ENCODE measurements around the gene ZNF532. TPM values are rescaled to one million over a fixed set of nuclear protein-coding genes. Genes with fewer than 3 reads are reported as not detected.
"Not testable (repeated sequence)": the region's sequence is repeated elsewhere in the genome, so short reads cannot be mapped to it uniquely, and the experiment has no call there.

The ZNF532 gene
- total and polyA plus RNA-seq, 9 of the 15 experiments (the other 6 are each of a cell fraction or from before 2014, with no cell fraction given): 0.42 TPM; not detected in 8

DNA sequence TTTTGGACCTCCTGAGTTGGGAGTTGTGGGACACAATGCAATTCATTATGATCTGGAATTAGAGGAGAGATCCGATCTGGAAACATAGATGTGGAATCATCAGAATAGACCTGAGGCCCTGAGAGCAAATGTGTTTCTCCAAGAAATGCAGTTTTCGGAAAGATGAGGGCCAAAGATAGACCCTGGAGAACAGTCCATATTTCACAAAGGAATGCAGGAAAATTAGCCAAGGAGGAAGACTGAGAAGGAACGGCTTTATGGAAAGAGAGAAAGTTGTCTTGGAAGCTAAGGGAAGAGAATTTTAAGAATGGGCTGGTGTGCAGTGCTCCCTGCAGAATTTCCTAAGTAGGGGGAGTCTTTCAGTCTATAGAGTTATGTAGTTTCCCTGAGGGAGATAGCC is 11.1 kb upstream of the ZNF532 start:
- Histone ChIP-seq H4K20me1 (replicated peaks; ENCODE audit: control insufficient read depth, insufficient read depth, low read length) (no peaks in the 10 kb centered on the region), H3K79me2 (ENCODE audit: control insufficient read depth, insufficient read depth, low read length) (no peaks in the 10 kb centered on the region), H3K27me3 (ENCODE audit: control insufficient read depth in 2 of 2, insufficient read depth in 2 of 2, low read length in 2 of 2) (peaks cover 0 to 2% of the 10 kb centered on the region in 2 experiments; a peak in 3 of 5 replicates), H3K9me1 (ENCODE audit: control insufficient read depth, insufficient read depth, low read length) (no peaks in the 10 kb centered on the region), H2AFZ (ENCODE audit: low read depth, low read length) (no peak overlapping the region), H3K9me3 (replicated peaks; ENCODE audit: control insufficient read depth, insufficient read depth, low read depth, low read length) (no peaks in the 10 kb centered on the region), H3K27ac (ENCODE audit: extremely low read depth, low read depth, low read length) (no peak overlapping the region), H3K4me2 (ENCODE audit: insufficient read depth, low read length) (no peak overlapping the region), H3K9ac (ENCODE audit: insufficient read depth in 1 of 2, low read depth in 2 of 2, low read length in 2 of 2) (no peak overlapping the region), H3K4me1 (replicated peaks in 1 of 2; ENCODE audit: control insufficient read depth in 2 of 2, insufficient read depth in 2 of 2, low read length in 2 of 2) (no peaks in the 10 kb centered on the region), H3K36me3 (ENCODE audit: control insufficient read depth, insufficient read depth, low read length) (no peaks in the 10 kb centered on the region), H3K4me3 (no peak overlapping the region)
- 10% methylated on average over 3 of the region's 3 CpGs for WGBS (ENCODE audit: insufficient coverage, low coverage, missing lambda C conversion rate)
- ATAC-seq (no peak), FAIRE-seq (no peak), DNase-seq (ENCODE audit: extremely low read depth in 1 of 4, low spot score in 3 of 4) (no peak)
- intact Hi-C loops (cut with micrococcal nuclease): no loop called here
- BruUV-seq (replicated peaks): no TSS peak
- ChIA-PET POLR2A (no interaction called here), CTCF (ENCODE audit: low intra/inter-chr PET ratio) (no interaction called here)
- in situ Hi-C loops (cut with MboI): no loop called here
- TF ChIP-seq SMARCA5 (IDR thresholded peaks at IDR 0.05): no peak
- no peak for TF ChIP-seq NELFE (IDR thresholded peaks at IDR 0.05; ENCODE audit: insufficient read depth, insufficient read length)
- no peak for TF ChIP-seq PHF21A (IDR thresholded peaks at IDR 0.05; ENCODE audit: borderline replicate concordance, low read depth)
- TF ChIP-seq, protein P1, sequence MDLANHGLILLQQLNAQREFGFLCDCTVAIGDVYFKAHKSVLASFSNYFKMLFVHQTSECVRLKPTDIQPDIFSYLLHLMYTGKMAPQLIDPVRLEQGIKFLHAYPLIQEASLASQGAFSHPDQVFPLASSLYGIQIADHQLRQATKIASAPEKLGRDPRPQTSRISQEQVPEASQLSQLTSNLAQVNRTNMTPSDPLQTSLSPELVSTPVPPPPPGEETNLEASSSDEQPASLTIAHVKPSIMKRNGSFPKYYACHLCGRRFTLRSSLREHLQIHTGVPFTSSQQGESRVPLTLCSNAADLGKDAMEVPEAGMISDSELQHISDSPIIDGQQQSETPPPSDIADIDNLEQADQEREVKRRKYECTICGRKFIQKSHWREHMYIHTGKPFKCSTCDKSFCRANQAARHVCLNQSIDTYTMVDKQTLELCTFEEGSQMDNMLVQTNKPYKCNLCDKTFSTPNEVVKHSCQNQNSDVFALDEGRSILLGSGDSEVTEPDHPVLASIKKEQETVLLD (IDR thresholded peaks at IDR 0.05): no peak
- no peak for TF ChIP-seq TCF7 (IDR thresholded peaks at IDR 0.05; ENCODE audit: borderline replicate concordance)

DNA sequence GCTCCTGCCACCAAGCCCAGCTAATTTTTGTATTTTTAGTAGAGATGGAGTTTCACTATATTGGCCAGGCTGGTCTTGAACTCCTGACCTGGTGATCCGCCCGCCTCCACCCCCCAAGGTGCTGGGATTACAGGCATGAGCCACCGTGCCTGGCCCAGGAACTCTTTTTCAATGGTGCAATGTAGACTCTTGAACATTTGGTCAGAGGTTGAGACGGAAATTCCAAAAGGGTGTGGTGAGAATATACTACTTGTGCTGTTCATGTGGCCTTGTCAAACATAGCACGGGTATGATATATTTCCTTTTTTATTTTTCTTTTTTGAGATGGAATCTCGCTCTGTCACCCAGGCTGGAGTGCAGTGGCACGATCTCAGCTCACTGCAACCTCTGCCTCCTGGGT is 9.2 kb upstream of the ZNF532 start:
- CTCF ChIA-PET (ENCODE audit: low intra/inter-chr PET ratio); H3K4me3 ChIP-seq; H2AFZ ChIP-seq (ENCODE audit: low read depth, low read length); H3K9me1 ChIP-seq (ENCODE audit: control insufficient read depth, insufficient read depth, low read length); H3K27me3 ChIP-seq (ENCODE audit: control insufficient read depth in 2 of 2, insufficient read depth in 2 of 2, low read length in 2 of 2); H3K27ac ChIP-seq (ENCODE audit: extremely low read depth, low read depth, low read length); DNase-seq (ENCODE audit: extremely low read depth in 1 of 4, low spot score in 3 of 4); H3K9ac ChIP-seq (ENCODE audit: insufficient read depth in 1 of 2, low read depth in 2 of 2, low read length in 2 of 2); BruUV-seq (replicated peaks); H3K36me3 ChIP-seq (ENCODE audit: control insufficient read depth, insufficient read depth, low read length); H3K79me2 ChIP-seq (ENCODE audit: control insufficient read depth, insufficient read depth, low read length); H4K20me1 ChIP-seq (replicated peaks; ENCODE audit: control insufficient read depth, insufficient read depth, low read length); FAIRE-seq; H3K9me3 ChIP-seq (replicated peaks; ENCODE audit: control insufficient read depth, insufficient read depth, low read depth, low read length); ATAC-seq; intact Hi-C loops (cut with micrococcal nuclease); H3K4me1 ChIP-seq (replicated peaks in 1 of 2; ENCODE audit: control insufficient read depth in 2 of 2, insufficient read depth in 2 of 2, low read length in 2 of 2); H3K4me2 ChIP-seq (ENCODE audit: insufficient read depth, low read length); in situ Hi-C loops (cut with MboI): not testable (repeated sequence)
- POLR2A ChIA-PET: interaction anchor here (0.6 kb wide), 1 partner anchor 8 kb away, joined by 3 read pairs; no protein-coding TSS in a partner anchor
- 2% methylated on average over 6 of the region's 7 CpGs for WGBS (ENCODE audit: insufficient coverage, low coverage, missing lambda C conversion rate)
